GM23338 (cell line): ENCODE measurements around the gene GDF11. TPM values are rescaled to one million over a fixed set of nuclear protein-coding genes. Genes with fewer than 3 reads are reported as not detected.

Experiments used
- ATAC-seq: fragments of 200-7000 bp; cut with Tn5 transposase; 3 replicates; pipeline ENCODE4 v1.9.1; 2020
- DNase-seq: peaks from one replicate; pipeline ENCODE4 v3.0.0-alpha.2; 2015; ENCODE audit warnings: low spot score
- H2AFZ ChIP-seq: fragments of 200-600 bp; sonication (generic); 2 replicates; pipeline ENCODE4 v1.8.0; 2016; ENCODE audit warnings: antibody characterized with exemption, mild to moderate bottlenecking, moderate library complexity
- H3F3A ChIP-seq: fragments of 200-600 bp; sonication (generic); replicated peaks from 2 replicates; pipeline ENCODE4 v1.8.0; 2017; ENCODE audit warnings: antibody characterized with exemption, mixed run types, low read depth
- H3K27ac ChIP-seq: fragments of 200-600 bp; sonication (generic); 2 replicates; pipeline ENCODE4 v1.6.1; 2016; ENCODE audit warnings: low read depth
- H3K27me3 ChIP-seq: fragments of 200-600 bp; sonication (generic); 2 replicates; pipeline ENCODE4 v1.8.0; 2016; ENCODE audit warnings: mild to moderate bottlenecking, mixed run types, moderate library complexity; ENCODE audit not compliant: insufficient read depth
- H3K36me3 ChIP-seq: fragments of 200-600 bp; sonication (generic); 2 replicates; pipeline ENCODE4 v1.8.0; 2016; ENCODE audit warnings: mild to moderate bottlenecking; ENCODE audit not compliant: insufficient read depth
- H3K4me1 ChIP-seq: fragments of 200-600 bp; sonication (generic); 2 replicates; pipeline ENCODE4 v1.8.0; 2016; ENCODE audit warnings: mild to moderate bottlenecking, moderate library complexity; ENCODE audit not compliant: insufficient read depth
- H3K4me2 ChIP-seq: fragments of 200-600 bp; sonication (generic); 2 replicates; pipeline ENCODE4 v1.7.1; 2017; ENCODE audit warnings: mixed run types
- H3K4me3 ChIP-seq: fragments of 200-600 bp; sonication (generic); 2 replicates; pipeline ENCODE4 v1.6.1; 2016; ENCODE audit warnings: mixed run types
- H3K79me2 ChIP-seq: fragments of 200-600 bp; sonication (generic); replicated peaks from 2 replicates; pipeline ENCODE4 v1.8.0; 2017; ENCODE audit warnings: mild to moderate bottlenecking; ENCODE audit not compliant: insufficient read depth
- H3K9me2 ChIP-seq: fragments of 200-600 bp; sonication (generic); 2 replicates; pipeline ENCODE4 v1.8.0; 2017; ENCODE audit not compliant: insufficient read depth
- H4K20me1 ChIP-seq: fragments of 200-600 bp; sonication (generic); replicated peaks from 2 replicates; pipeline ENCODE4 v1.8.0; 2017; ENCODE audit warnings: mild to moderate bottlenecking; ENCODE audit not compliant: insufficient read depth
- H3K27ac Mint-ChIP-seq: 2 replicates; pipeline ENCODE4 v1.8.0; 2020; ENCODE audit warnings: inconsistent platforms, mild to moderate bottlenecking, moderate library complexity, mixed read lengths
- H3K27me3 Mint-ChIP-seq: 3 replicates; pipeline ENCODE4 v1.8.0; 2022; ENCODE audit warnings: low read depth, mild to moderate bottlenecking, moderate library complexity, mixed read lengths, inconsistent platforms; ENCODE audit not compliant: insufficient read depth, poor library complexity
- H3K36me3 Mint-ChIP-seq: 3 replicates; pipeline ENCODE4 v1.8.0; 2021; ENCODE audit warnings: low read depth, mild to moderate bottlenecking, inconsistent platforms, moderate library complexity, mixed read lengths
- H3K4me1 Mint-ChIP-seq: 3 replicates; pipeline ENCODE4 v1.8.0; 2020; ENCODE audit warnings: mild to moderate bottlenecking, inconsistent platforms, mixed read lengths
- H3K4me3 Mint-ChIP-seq: 3 replicates; pipeline ENCODE4 v1.8.0; 2021; ENCODE audit warnings: moderate library complexity, mild to moderate bottlenecking, inconsistent platforms, mixed read lengths
- H3K9me3 Mint-ChIP-seq: 3 replicates; pipeline ENCODE4 v1.8.0; 2020; ENCODE audit warnings: moderate library complexity, mild to moderate bottlenecking, inconsistent platforms, mixed read lengths
- CREB1 ChIP-seq: fragments of 250-450 bp; sonication (Bioruptor Pico); IDR thresholded peaks from 2 replicates; pipeline ENCODE4 v1.5.0; 2020; ENCODE audit warnings: low read depth, mild to moderate bottlenecking, moderate library complexity
- CTCF ChIP-seq, 2 experiments: fragments of 200-600 bp in 1 of 2; sonication (generic) in 1 of 2; conservative IDR thresholded peaks; 2 replicates each; pipeline versions ENCODE4 v1.5.1 to v1.6.1; 2016 to 2017; ENCODE audit warnings: antibody characterized with exemption in 2 of 2, low read depth in 2 of 2, mild to moderate bottlenecking in 2 of 2, moderate library complexity in 1 of 2
- EZH2 ChIP-seq: fragments of 200-600 bp; sonication (generic); IDR thresholded peaks from one replicate; pipeline ENCODE4 v1.8.0; 2017; ENCODE audit warnings: antibody characterized with exemption, mild to moderate bottlenecking, low read depth; ENCODE audit not compliant: unreplicated experiment
- EZH2phosphoT487 ChIP-seq: fragments of 200-600 bp; sonication (generic); IDR thresholded peaks from one replicate; pipeline ENCODE4 v1.8.1; 2018; ENCODE audit warnings: antibody characterized with exemption; ENCODE audit not compliant: unreplicated experiment
- JUNB ChIP-seq: IDR thresholded peaks from one replicate; pipeline ENCODE4 v1.6.1; 2016; ENCODE audit warnings: antibody characterized with exemption; ENCODE audit not compliant: unreplicated experiment
- NANOG ChIP-seq: IDR thresholded peaks from 2 replicates; pipeline ENCODE4 v1.6.1; 2016; ENCODE audit warnings: antibody characterized with exemption, borderline replicate concordance
- POLR2AphosphoS5 ChIP-seq: IDR thresholded peaks from 2 replicates; pipeline ENCODE4 v1.6.1; 2016; ENCODE audit warnings: antibody characterized with exemption, low read depth
- REST ChIP-seq: IDR thresholded peaks from one replicate; pipeline ENCODE4 v1.6.1; 2018; ENCODE audit warnings: antibody characterized with exemption; ENCODE audit not compliant: unreplicated experiment
- STAT1 ChIP-seq: IDR thresholded peaks from one replicate; pipeline ENCODE4 v1.6.1; 2016; ENCODE audit warnings: antibody characterized with exemption; ENCODE audit not compliant: unreplicated experiment
- ZNF114 ChIP-seq: fragments of 250-450 bp; sonication (Bioruptor Pico); IDR thresholded peaks from 2 replicates; pipeline ENCODE4 v1.5.0; 2020; ENCODE audit warnings: mild to moderate bottlenecking, moderate library complexity
- ZNF331 ChIP-seq: fragments of 250-450 bp; sonication (Bioruptor Pico); IDR thresholded peaks from 2 replicates; pipeline ENCODE4 v1.5.0; 2020; ENCODE audit warnings: low read depth, mild to moderate bottlenecking, moderate library complexity
- polyA plus RNA-seq: library from polyadenylated mRNA; unstranded; fragments of >200 nt; fragmentation: Nextera tagmentation; extraction: Ambion mirVana; gene quantifications from 2 replicates; pipeline ENCODE4 v1.2.1, GENCODE V29; 2016
- total RNA-seq: library from RNA; depleted of rRNA; stranded (reverse); fragments of >200 nt; shearing (Covaris generic); gene quantifications from 2 replicates; pipeline ENCODE4 v1.2.3, GENCODE V29; 2014
- TF ChIP-seq, protein P1 (sequence below): IDR thresholded peaks from 2 replicates; pipeline ENCODE4 v1.6.1; 2016; ENCODE audit warnings: antibody characterized with exemption
- TF ChIP-seq, protein P2 (sequence below): fragments of 250-450 bp; sonication (Bioruptor Pico); IDR thresholded peaks from 2 replicates; pipeline ENCODE4 v1.5.0; 2020; ENCODE audit warnings: mild to moderate bottlenecking, moderate library complexity

Gene GDF11
- total and polyA plus RNA-seq, 2 experiments from 2014 or later = 3.7 to 12.5 TPM

- DNase-seq (no peak), ATAC-seq (no peak)
- H3K27ac ChIP-seq = no peak overlapping the region
- peaks cover 24% of the 10 kb centered on the region for H3K4me1 ChIP-seq
- H3F3A ChIP-seq = peaks cover 13% of the 10 kb centered on the region; the same call in 1 of the 2 replicates
- no peak overlapping the region for H3K4me3 Mint-ChIP-seq
- H3K4me3 ChIP-seq = no peak overlapping the region
- H2AFZ ChIP-seq = no peak overlapping the region
- H3K27me3 ChIP-seq = no peaks in the 10 kb centered on the region
- no peaks in the 10 kb centered on the region for H3K9me2 ChIP-seq
- H3K36me3 ChIP-seq = no peaks in the 10 kb centered on the region
- H3K79me2 ChIP-seq = peaks cover 9% of the 10 kb centered on the region
- H3K27ac Mint-ChIP-seq = no peak overlapping the region
- no peaks in the 10 kb centered on the region for H4K20me1 ChIP-seq
- no peak overlapping the region for H3K4me2 ChIP-seq
- TF ChIP-seq, protein P1, sequence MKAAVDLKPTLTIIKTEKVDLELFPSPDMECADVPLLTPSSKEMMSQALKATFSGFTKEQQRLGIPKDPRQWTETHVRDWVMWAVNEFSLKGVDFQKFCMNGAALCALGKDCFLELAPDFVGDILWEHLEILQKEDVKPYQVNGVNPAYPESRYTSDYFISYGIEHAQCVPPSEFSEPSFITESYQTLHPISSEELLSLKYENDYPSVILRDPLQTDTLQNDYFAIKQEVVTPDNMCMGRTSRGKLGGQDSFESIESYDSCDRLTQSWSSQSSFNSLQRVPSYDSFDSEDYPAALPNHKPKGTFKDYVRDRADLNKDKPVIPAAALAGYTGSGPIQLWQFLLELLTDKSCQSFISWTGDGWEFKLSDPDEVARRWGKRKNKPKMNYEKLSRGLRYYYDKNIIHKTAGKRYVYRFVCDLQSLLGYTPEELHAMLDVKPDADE = no peak
- TF ChIP-seq, protein P2, sequence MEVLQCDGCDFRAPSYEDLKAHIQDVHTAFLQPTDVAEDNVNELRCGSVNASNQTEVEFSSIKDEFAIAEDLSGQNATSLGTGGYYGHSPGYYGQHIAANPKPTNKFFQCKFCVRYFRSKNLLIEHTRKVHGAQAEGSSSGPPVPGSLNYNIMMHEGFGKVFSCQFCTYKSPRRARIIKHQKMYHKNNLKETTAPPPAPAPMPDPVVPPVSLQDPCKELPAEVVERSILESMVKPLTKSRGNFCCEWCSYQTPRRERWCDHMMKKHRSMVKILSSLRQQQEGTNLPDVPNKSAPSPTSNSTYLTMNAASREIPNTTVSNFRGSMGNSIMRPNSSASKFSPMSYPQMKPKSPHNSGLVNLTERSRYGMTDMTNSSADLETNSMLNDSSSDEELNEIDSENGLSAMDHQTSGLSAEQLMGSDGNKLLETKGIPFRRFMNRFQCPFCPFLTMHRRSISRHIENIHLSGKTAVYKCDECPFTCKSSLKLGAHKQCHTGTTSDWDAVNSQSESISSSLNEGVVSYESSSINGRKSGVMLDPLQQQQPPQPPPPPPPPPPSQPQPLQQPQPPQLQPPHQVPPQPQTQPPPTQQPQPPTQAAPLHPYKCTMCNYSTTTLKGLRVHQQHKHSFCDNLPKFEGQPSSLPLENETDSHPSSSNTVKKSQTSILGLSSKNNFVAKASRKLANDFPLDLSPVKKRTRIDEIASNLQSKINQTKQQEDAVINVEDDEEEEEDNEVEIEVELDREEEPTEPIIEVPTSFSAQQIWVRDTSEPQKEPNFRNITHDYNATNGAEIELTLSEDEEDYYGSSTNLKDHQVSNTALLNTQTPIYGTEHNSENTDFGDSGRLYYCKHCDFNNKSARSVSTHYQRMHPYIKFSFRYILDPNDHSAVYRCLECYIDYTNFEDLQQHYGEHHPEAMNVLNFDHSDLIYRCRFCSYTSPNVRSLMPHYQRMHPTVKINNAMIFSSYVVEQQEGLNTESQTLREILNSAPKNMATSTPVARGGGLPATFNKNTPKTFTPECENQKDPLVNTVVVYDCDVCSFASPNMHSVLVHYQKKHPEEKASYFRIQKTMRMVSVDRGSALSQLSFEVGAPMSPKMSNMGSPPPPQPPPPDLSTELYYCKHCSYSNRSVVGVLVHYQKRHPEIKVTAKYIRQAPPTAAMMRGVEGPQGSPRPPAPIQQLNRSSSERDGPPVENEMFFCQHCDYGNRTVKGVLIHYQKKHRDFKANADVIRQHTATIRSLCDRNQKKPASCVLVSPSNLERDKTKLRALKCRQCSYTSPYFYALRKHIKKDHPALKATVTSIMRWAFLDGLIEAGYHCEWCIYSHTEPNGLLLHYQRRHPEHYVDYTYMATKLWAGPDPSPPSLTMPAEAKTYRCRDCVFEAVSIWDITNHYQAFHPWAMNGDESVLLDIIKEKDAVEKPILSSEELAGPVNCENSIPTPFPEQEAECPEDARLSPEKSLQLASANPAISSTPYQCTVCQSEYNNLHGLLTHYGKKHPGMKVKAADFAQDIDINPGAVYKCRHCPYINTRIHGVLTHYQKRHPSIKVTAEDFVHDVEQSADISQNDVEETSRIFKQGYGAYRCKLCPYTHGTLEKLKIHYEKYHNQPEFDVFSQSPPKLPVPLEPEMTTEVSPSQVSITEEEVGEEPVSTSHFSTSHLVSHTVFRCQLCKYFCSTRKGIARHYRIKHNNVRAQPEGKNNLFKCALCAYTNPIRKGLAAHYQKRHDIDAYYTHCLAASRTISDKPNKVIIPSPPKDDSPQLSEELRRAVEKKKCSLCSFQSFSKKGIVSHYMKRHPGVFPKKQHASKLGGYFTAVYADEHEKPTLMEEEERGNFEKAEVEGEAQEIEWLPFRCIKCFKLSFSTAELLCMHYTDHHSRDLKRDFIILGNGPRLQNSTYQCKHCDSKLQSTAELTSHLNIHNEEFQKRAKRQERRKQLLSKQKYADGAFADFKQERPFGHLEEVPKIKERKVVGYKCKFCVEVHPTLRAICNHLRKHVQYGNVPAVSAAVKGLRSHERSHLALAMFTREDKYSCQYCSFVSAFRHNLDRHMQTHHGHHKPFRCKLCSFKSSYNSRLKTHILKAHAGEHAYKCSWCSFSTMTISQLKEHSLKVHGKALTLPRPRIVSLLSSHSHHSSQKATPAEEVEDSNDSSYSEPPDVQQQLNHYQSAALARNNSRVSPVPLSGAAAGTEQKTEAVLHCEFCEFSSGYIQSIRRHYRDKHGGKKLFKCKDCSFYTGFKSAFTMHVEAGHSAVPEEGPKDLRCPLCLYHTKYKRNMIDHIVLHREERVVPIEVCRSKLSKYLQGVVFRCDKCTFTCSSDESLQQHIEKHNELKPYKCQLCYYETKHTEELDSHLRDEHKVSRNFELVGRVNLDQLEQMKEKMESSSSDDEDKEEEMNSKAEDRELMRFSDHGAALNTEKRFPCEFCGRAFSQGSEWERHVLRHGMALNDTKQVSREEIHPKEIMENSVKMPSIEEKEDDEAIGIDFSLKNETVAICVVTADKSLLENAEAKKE (CRISPR knock-in tag) = no peak
- TF ChIP-seq NANOG (no peak), POLR2AphosphoS5 (no peak), JUNB (no peak), ZNF114 (CRISPR knock-in tag) (no peak), EZH2phosphoT487 (no peak), CTCF (conservative IDR thresholded peaks at IDR 0.05; ENCODE audit: low read depth in 2 of 2) (no peak), ZNF331 (CRISPR knock-in tag) (no peak), CREB1 (CRISPR knock-in tag) (no peak), REST (no peak), EZH2 (no peak), STAT1 (no peak)
- peaks cover 28% of the 10 kb centered on the region for H3K4me1 Mint-ChIP-seq
- H3K36me3 Mint-ChIP-seq = peaks cover 3% of the 10 kb centered on the region; the same call in 2 of the 3 replicates
- no peaks in the 10 kb centered on the region; the same call in 2 of the 3 replicates for H3K9me3 Mint-ChIP-seq
- H3K27me3 Mint-ChIP-seq = peaks cover 16% of the 10 kb centered on the region
Observed at GRCh38 chr12:55732288-55732687, 10.6 kb upstream of the GDF11 start.
